Ramos (cell line): ENCODE results near the gene TANC1.

Experiments used
- in situ Hi-C: fragments of 300-500 bp; cut with MboI; formaldehyde crosslinking; loops from one replicate; pipeline ENCODE4 v1.14.3; 2022; ENCODE audit warnings: low sequenced_read_pairs; ENCODE audit not compliant: unreplicated experiment

Gene TANC1

DNA sequence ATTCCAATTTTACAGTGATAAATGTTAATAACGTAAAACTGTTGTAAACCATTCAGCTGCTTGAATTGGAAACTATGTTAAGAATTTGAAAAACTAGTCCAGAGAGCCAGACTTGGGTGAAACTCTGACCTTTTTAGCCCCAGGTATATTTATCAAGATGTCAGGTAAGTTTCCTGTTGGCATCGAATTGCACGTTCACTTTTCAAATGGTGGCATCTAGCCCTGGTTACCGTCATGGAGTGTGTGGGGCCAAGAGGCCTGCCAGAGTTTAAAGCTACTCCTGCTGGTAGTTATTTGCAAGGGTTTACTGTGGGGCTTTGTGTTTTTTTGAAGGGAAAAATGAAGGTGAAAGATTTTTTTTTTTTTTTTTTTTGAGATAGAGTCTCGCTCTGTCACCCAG lies 208.1 kb downstream of the TANC1 start:
- in situ Hi-C loops, result no loop called here

DNA sequence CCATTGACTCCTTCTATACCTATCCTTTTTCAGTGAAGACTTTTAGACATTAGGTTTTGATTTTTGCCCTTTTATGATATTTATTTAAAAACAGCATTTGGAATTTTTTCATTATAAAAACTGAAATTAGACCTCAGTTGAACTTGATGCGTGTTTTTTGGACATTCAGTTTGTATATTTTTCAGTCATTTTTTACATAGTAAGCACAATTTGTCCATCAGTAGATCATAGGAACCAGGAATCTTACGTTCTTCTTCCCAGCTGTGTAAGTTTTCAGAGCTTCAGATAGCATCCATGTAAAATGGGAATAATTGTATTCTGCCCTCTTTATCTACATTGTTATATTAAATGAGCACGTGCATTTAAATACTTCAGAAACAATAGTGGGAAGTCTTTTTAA lies 208.9 kb downstream of the TANC1 start:
- in situ Hi-C loops, result no loop called here

DNA sequence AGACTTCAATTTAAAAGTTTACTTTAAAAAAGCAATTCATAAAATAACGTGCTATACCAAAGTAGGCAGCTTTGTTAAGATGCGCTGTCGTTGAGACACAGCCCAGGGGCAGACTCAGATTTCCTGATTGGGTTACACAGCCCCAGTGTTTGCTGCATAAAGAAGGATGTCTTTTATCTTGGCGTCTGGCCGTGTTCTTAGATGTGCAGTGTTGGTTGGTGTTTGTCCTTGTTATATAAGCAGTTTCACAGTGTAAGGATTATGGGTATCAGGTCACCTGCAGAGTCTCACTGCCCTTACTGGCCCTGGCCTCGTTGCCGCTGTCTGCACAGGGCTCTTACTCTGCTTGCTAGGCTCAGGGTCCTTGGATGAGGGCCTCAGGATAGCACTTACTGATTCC lies 209.5 kb downstream of the TANC1 start:
- in situ Hi-C loops, result no loop called here

DNA sequence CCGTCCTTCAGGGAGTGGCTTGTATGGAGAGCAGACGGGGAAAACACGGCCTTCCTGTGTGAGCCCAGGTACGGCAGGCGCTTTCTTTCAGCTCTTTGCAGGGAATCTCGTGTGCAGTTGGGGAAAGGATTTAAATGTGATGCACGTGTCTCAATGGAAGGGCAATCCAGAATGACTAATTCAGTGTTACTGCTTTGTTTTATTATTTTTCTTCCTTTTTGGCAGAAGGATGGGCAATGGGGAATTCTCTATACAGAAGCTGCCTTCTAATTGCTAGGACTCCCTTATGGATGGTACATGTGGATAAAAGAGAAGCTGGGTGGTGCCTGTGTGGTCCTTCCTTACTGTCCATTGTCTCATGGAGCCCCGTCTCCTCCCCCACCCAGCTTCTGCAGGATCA lies 210.7 kb downstream of the TANC1 start:
- in situ Hi-C loops, result no loop called here

DNA sequence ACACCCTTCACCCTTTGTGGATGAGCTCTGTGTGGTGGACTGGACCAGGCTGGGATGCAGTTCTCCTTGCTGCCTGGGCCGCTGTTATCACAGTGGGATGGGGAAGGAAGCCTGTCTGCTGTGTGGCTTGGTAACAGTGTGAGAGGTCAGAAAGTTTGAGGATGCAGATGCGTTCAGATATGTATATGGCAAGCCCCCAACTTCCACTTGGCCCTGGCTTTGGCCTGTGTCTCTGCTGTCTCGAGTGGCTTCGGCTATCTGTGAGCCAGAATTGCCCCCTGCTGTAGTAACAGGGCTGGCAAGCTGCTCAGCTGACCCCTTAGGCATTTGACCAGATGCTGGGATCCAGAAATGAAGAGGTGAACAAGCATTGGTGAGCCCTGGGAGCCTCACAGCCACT lies 211.3 kb downstream of the TANC1 start:
- in situ Hi-C loops, result no loop called here

GRCh38 chr2:159183346-159183745 lies 214.9 kb downstream of the TANC1 start:
- in situ Hi-C loops, result no loop called here

GRCh38 chr2:159185401-159186130 lies 217.1 kb downstream of the TANC1 start:
- in situ Hi-C loops, result no loop called here

- in situ Hi-C loops, result no loop called here
These were observed 218.0 kb downstream of the TANC1 start for GRCh38 chr2:159186462-159186861.

GRCh38 chr2:159187106-159187505 lies 218.7 kb downstream of the TANC1 start:
- in situ Hi-C loops, result no loop called here

- in situ Hi-C loops, result no loop called here
These were observed 220.0 kb downstream of the TANC1 start for GRCh38 chr2:159188449-159188848.

DNA sequence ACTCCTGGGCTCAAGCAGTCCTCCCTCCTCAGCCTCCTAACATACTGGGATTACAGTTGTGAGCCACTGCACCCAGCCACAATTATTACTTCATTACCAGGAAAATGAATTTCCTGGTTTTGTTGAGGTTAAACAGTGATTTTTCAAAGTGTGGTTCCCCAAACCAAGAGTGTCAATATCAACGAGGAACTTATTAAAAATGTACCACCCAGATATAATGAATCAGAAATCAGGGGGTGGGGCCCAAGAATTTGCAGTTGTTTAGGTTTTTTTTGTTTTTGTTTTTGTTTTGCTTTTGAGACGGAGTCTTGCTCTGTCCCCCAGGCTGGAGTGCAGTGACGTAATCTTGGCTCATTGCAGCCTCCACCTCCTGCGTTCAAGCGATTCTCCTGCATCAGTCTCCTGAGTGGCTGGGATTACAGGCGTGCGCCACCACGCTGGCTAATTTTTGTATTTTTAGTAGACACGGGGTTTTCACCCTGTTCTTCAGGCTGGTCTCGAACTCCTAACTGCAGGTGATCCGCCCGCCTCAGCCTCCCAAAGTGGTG lies 224.0 kb downstream of the TANC1 start:
- in situ Hi-C loops, result no loop called here

- in situ Hi-C loops, result no loop called here
These were observed 225.4 kb downstream of the TANC1 start for GRCh38 chr2:159193791-159194190.

DNA sequence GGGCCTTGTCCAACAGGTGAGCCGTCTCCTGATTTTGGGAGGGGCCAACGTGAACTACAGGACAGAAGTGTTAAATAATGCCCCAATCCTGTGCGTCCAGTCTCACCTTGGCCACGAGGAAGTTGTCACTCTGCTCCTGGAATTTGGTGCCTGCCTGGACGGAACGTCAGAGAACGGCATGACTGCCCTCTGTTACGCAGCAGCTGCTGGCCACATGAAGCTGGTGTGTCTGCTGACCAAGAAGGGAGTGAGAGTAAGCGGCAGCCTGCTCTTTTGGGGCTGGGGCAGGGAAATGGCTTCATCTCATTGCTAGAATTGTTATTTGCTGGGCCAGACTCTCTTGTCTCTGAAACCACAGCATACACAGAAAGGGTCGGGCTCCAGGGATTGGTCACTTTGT lies 225.8 kb downstream of the TANC1 start:
- in situ Hi-C loops, result no loop called here

DNA sequence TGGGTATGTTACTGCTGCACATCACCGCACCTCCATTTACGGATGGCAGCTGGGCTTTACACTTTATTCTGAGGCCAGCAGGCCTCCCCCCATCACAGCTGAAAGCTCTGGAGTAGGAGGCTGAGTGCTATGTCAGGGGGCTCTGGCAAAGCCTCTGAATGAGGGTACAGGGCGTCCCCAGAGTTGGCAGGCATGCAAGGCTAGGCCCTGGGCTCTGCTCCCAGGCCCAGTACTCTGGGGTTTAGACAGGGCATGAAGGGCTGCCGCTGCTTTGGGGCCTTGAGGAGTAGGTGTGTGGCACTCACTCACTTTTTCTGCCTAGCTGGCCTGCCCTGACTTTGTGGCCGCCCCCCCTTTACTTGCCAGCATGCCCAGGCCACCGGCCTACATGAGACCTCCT lies 227.3 kb downstream of the TANC1 start:
- in situ Hi-C loops, result no loop called here

DNA sequence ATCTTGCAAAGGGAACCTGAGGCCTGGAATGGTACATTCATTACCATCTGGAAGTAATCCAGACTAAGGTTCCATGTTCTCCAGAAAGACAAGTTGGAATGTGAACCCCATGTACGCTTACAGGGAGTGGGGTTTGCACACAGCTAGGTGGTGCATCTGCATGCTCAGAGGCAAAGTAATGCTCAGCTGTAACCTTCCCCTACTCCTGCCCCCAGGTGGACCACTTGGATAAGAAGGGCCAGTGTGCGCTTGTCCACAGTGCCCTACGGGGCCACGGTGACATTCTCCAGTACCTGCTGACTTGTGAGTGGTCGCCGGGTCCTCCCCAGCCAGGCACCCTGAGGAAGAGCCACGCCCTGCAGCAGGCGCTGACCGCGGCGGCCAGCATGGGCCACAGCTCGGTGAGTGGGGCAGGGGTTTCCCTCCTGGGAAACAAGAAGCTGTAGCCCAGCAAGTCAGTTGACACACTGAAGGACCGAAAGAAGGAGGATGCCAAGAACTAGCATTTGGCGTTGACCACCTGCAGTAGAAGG lies 228.0 kb downstream of the TANC1 start:
- in situ Hi-C loops, result no loop called here

GRCh38 chr2:159199236-159199635 lies 230.8 kb downstream of the TANC1 start:
- in situ Hi-C loops, result no loop called here

GRCh38 chr2:159199761-159200465 lies 231.5 kb downstream of the TANC1 start:
- in situ Hi-C loops, result no loop called here

DNA sequence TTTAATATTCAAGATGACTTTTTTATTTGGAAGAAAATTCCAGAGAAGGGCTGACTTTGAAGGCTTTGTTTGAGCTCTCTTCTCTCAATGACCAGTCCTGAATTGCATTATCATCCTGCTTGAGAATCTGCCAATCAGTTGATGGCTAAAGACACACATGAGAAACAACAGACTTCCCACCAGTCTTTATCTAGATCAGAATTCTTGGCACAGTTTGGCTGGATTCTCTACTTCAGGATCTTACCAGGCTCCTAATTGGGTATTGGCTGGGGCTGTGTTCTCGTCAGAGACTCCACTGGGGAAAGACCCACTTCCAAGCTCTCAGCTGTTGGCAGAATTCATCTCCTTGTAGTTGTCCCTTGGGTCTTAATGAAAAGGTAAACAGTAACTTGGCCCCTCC lies 232.1 kb downstream of the TANC1 start:
- in situ Hi-C loops, result no loop called here

GRCh38 chr2:159201360-159202063 lies 233.1 kb downstream of the TANC1 start:
- in situ Hi-C loops, result no loop called here

- in situ Hi-C loops, result no loop called here
These were observed 234.2 kb downstream of the TANC1 start for GRCh38 chr2:159202568-159203071.
